SK-N-SH (cell line): ENCODE results near the gene TMEM212. TPM values are rescaled to one million over a fixed set of nuclear protein-coding genes. Genes with fewer than 3 reads are reported as not detected.

Source experiments
- CTCF ChIA-PET: fragments of 300-600, 350-600 bp; formaldehyde crosslinking; extraction: SDS; loops from one replicate; lab custom pipeline; 2021; lab: Yijun Ruan, JAX
- POLR2A ChIA-PET: fragments of 350-600 bp; sonication (Branson Sonifier 250); formaldehyde crosslinking; extraction: SDS; loops from one replicate; lab custom pipeline; 2020; ENCODE audit warnings: antibody characterized with exemption, inconsistent platforms; lab: Yijun Ruan, JAX
- DNase-seq: peaks from one replicate; pipeline ENCODE4 v3.0.0; 2012
- H2AFZ ChIP-seq: fragments of 200-600 bp; sonication (generic); 2 replicates; pipeline ENCODE4 v1.8.1; 2016; ENCODE audit warnings: antibody characterized with exemption, mild to moderate bottlenecking, low read depth
- H3F3A ChIP-seq: fragments of 200-600 bp; sonication (generic); replicated peaks from 2 replicates; pipeline ENCODE3; 2016; ENCODE audit warnings: antibody characterized with exemption, mild to moderate bottlenecking; ENCODE audit not compliant: insufficient read depth
- H3K27ac ChIP-seq, 2 experiments: fragments of 200-500 bp in 1 of 2; fragments of 200-600 bp in 1 of 2; sonication (Bioruptor generic) in 1 of 2; sonication (generic), shearing (Covaris generic) in 1 of 2; 2 replicates each; pipeline versions ENCODE4 v1.5.1 to v1.6.1; 2014 to 2016; ENCODE audit warnings: low read depth in 2 of 2, inconsistent platforms in 1 of 2, low read length in 1 of 2, mild to moderate bottlenecking in 1 of 2, mixed read lengths in 1 of 2
- H3K27me3 ChIP-seq: fragments of 200-600 bp; sonication (generic), shearing (Covaris generic); 2 replicates; pipeline ENCODE4 v1.6.1; 2016; ENCODE audit warnings: mixed run types; ENCODE audit not compliant: insufficient read depth
- H3K36me3 ChIP-seq, 2 experiments: fragments of 200-500 bp in 1 of 2; fragments of 200-600 bp in 1 of 2; sonication (Bioruptor generic) in 1 of 2; sonication (generic) in 1 of 2; replicated peaks in 1 of 2; 2 replicates each; pipeline versions ENCODE3 to v1.5.1; 2014 to 2016; ENCODE audit warnings: low read length in 1 of 2, mild to moderate bottlenecking in 1 of 2; ENCODE audit not compliant: insufficient read depth in 2 of 2, control insufficient read depth in 1 of 2
- H3K4me1 ChIP-seq, 2 experiments: fragments of 200-500 bp in 1 of 2; fragments of 200-600 bp in 1 of 2; sonication (Bioruptor generic) in 1 of 2; sonication (generic), shearing (Covaris generic) in 1 of 2; 2 replicates each; pipeline versions ENCODE4 v1.5.1 to v1.6.1; 2014 to 2016; ENCODE audit warnings: low read depth in 1 of 2, low read length in 1 of 2, mixed run types in 1 of 2; ENCODE audit not compliant: insufficient read depth in 2 of 2, control insufficient read depth in 1 of 2
- H3K4me2 ChIP-seq: fragments of 200-600 bp; sonication (generic), shearing (Covaris generic); 2 replicates; pipeline ENCODE4 v1.6.1; 2017; ENCODE audit warnings: mixed run types
- H3K4me3 ChIP-seq, 2 experiments: fragments of 200-500 bp in 1 of 2; fragments of 200-600 bp in 1 of 2; sonication (Bioruptor generic) in 1 of 2; sonication (generic), shearing (Covaris generic) in 1 of 2; 2 replicates each; pipeline versions ENCODE4 v1.5.1 to v1.8.1; 2014 to 2016; ENCODE audit warnings: low read depth in 2 of 2, inconsistent platforms in 1 of 2, low read length in 1 of 2, mild to moderate bottlenecking in 1 of 2, mixed read lengths in 1 of 2, moderate library complexity in 1 of 2
- H3K79me2 ChIP-seq: fragments of 200-600 bp; sonication (generic); 2 replicates; pipeline ENCODE4 v1.8.1; 2017; ENCODE audit warnings: mild to moderate bottlenecking; ENCODE audit not compliant: insufficient read depth
- H3K9ac ChIP-seq: fragments of 200-600 bp; sonication (generic); 2 replicates; pipeline ENCODE4 v1.6.1; 2017; ENCODE audit warnings: mixed run types
- H3K9me2 ChIP-seq: fragments of 200-600 bp; sonication (generic); 2 replicates; pipeline ENCODE4 v1.6.1; 2017; ENCODE audit warnings: mixed run types
- H3K9me3 ChIP-seq: fragments of 200-600 bp; sonication (generic); 2 replicates; pipeline ENCODE4 v1.6.1; 2017; ENCODE audit warnings: mixed run types, mild to moderate bottlenecking, moderate library complexity
- H4K20me1 ChIP-seq: fragments of 200-600 bp; sonication (generic); 2 replicates; pipeline ENCODE4 v1.6.1; 2017; ENCODE audit warnings: mild to moderate bottlenecking, mixed run types; ENCODE audit not compliant: insufficient read depth
- CHD2 ChIP-seq: fragments of 150-350 bp; IDR thresholded peaks from 2 replicates; pipeline ENCODE4 v1.6.1; 2018; ENCODE audit warnings: low read length; ENCODE audit not compliant: partially characterized antibody
- ELF1 ChIP-seq: IDR thresholded peaks from 2 replicates; pipeline ENCODE4 v1.4.0; 2012
- FOXJ3 ChIP-seq: sonication (generic); formaldehyde crosslinking; IDR thresholded peaks from 2 replicates; pipeline ENCODE4 v1.5.1; 2020; ENCODE audit warnings: mild to moderate bottlenecking, missing genetic modification reagents
- GABPA ChIP-seq: IDR thresholded peaks from 2 replicates; pipeline ENCODE4 v1.4.0; 2012; ENCODE audit warnings: low read depth, mild to moderate bottlenecking
- JUND ChIP-seq: IDR thresholded peaks from 2 replicates; pipeline ENCODE4 v1.4.0; 2012
- MXI1 ChIP-seq: IDR thresholded peaks from 2 replicates; pipeline ENCODE4 v1.6.1; 2012; ENCODE audit warnings: mild to moderate bottlenecking, low read depth, low read length, improper control_type of control experiment
- NFIC ChIP-seq: IDR thresholded peaks from 2 replicates; pipeline ENCODE4 v1.4.0; 2012; ENCODE audit warnings: borderline replicate concordance
- NRF1 ChIP-seq: IDR thresholded peaks from 2 replicates; pipeline ENCODE4 v1.6.1; 2012; ENCODE audit warnings: low read depth, mild to moderate bottlenecking, low read length
- POLR2AphosphoS5 ChIP-seq: IDR thresholded peaks from 2 replicates; pipeline ENCODE4 v1.6.1; 2012; ENCODE audit warnings: low read depth, low read length
- RAD21 ChIP-seq: IDR thresholded peaks from 2 replicates; pipeline ENCODE4 v1.6.1; 2012; ENCODE audit warnings: mild to moderate bottlenecking, low read length
- RCOR1 ChIP-seq: fragments of 150-350 bp; IDR thresholded peaks from 2 replicates; pipeline ENCODE4 v1.6.1; 2017; ENCODE audit warnings: antibody characterized with exemption, low read length
- RXRA ChIP-seq: IDR thresholded peaks from 2 replicates; pipeline ENCODE4 v1.4.0; 2012; ENCODE audit warnings: low read depth, mild to moderate bottlenecking, borderline replicate concordance
- TCF12 ChIP-seq: IDR thresholded peaks from 2 replicates; pipeline ENCODE4 v1.4.0; 2012
- WGBS: methylation state at CpG from one replicate; pipeline ENCODE4 v1.1.6; 2017; ENCODE audit warnings: low lambda C conversion rate; 5-methylcytosine and 5-hydroxymethylcytosine counted together
- polyA plus RNA-seq, 3 experiments: library from polyadenylated mRNA; depleted of rRNA; stranded (reverse); fragments of >200 nt; gene quantifications; 2 replicates each; pipeline ENCODE4 v1.2.3, GENCODE V29; 2012
- TF ChIP-seq, protein P1 (sequence below): IDR thresholded peaks from 2 replicates; pipeline ENCODE4 v1.6.1; 2012; ENCODE audit warnings: mild to moderate bottlenecking, low read depth, low read length, moderate library complexity
- TF ChIP-seq, protein P2 (sequence below): IDR thresholded peaks from 2 replicates; pipeline ENCODE4 v1.4.0; 2012; ENCODE audit warnings: low read depth
- TF ChIP-seq, protein P3 (sequence below): fragments of 200-600 bp; sonication (generic); IDR thresholded peaks from 2 replicates; pipeline ENCODE4 v1.6.1; 2017; ENCODE audit warnings: antibody characterized with exemption, mild to moderate bottlenecking, moderate library complexity
- TF ChIP-seq, protein P4 (sequence below): IDR thresholded peaks from 2 replicates; pipeline ENCODE4 v1.4.0; 2012; ENCODE audit warnings: low read depth, borderline replicate concordance

TMEM212 gene
- polyA plus RNA-seq, 1 of the 3 experiments (the other 2 are of a cell fraction) = not detected

DNA sequence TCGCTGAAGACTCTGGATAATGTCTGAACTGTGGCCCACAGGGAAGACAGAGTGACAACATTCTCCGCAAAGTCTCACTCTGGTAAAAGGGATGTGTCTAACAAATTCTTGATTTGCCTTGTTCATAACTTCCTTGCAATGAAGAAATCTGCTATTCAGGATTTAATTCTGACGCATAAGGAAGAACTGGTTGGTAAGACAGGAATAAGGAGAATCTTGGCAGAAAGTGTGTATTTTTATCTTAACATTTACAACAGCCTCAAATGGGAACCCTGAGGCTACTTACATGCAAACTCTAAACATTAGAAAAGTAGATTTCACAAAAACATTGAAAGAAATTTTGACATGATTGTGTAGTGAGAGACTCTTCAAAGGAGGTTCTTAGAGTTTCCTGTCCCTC lies 22.1 kb upstream of the TMEM212 start:
- no peaks in the 10 kb centered on the region for H3K27me3 ChIP-seq
- no peaks in the 10 kb centered on the region for H3F3A ChIP-seq
- no peaks in the 10 kb centered on the region for H3K4me1 ChIP-seq
- TF ChIP-seq NRF1 (no peak), CHD2 (no peak), RAD21 (no peak), MXI1 (no peak), RCOR1 (no peak), RXRA (no peak), POLR2AphosphoS5 (no peak), TCF12 (no peak), GABPA (no peak), JUND (no peak), FOXJ3 (CRISPR knock-in tag) (no peak), NFIC (no peak), ELF1 (no peak)
- TF ChIP-seq, protein P1, sequence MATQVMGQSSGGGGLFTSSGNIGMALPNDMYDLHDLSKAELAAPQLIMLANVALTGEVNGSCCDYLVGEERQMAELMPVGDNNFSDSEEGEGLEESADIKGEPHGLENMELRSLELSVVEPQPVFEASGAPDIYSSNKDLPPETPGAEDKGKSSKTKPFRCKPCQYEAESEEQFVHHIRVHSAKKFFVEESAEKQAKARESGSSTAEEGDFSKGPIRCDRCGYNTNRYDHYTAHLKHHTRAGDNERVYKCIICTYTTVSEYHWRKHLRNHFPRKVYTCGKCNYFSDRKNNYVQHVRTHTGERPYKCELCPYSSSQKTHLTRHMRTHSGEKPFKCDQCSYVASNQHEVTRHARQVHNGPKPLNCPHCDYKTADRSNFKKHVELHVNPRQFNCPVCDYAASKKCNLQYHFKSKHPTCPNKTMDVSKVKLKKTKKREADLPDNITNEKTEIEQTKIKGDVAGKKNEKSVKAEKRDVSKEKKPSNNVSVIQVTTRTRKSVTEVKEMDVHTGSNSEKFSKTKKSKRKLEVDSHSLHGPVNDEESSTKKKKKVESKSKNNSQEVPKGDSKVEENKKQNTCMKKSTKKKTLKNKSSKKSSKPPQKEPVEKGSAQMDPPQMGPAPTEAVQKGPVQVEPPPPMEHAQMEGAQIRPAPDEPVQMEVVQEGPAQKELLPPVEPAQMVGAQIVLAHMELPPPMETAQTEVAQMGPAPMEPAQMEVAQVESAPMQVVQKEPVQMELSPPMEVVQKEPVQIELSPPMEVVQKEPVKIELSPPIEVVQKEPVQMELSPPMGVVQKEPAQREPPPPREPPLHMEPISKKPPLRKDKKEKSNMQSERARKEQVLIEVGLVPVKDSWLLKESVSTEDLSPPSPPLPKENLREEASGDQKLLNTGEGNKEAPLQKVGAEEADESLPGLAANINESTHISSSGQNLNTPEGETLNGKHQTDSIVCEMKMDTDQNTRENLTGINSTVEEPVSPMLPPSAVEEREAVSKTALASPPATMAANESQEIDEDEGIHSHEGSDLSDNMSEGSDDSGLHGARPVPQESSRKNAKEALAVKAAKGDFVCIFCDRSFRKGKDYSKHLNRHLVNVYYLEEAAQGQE = no peak
- TF ChIP-seq, protein P2, sequence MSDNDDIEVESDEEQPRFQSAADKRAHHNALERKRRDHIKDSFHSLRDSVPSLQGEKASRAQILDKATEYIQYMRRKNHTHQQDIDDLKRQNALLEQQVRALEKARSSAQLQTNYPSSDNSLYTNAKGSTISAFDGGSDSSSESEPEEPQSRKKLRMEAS = no peak
- TF ChIP-seq, protein P3, sequence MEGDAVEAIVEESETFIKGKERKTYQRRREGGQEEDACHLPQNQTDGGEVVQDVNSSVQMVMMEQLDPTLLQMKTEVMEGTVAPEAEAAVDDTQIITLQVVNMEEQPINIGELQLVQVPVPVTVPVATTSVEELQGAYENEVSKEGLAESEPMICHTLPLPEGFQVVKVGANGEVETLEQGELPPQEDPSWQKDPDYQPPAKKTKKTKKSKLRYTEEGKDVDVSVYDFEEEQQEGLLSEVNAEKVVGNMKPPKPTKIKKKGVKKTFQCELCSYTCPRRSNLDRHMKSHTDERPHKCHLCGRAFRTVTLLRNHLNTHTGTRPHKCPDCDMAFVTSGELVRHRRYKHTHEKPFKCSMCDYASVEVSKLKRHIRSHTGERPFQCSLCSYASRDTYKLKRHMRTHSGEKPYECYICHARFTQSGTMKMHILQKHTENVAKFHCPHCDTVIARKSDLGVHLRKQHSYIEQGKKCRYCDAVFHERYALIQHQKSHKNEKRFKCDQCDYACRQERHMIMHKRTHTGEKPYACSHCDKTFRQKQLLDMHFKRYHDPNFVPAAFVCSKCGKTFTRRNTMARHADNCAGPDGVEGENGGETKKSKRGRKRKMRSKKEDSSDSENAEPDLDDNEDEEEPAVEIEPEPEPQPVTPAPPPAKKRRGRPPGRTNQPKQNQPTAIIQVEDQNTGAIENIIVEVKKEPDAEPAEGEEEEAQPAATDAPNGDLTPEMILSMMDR = no peak
- TF ChIP-seq, protein P4, sequence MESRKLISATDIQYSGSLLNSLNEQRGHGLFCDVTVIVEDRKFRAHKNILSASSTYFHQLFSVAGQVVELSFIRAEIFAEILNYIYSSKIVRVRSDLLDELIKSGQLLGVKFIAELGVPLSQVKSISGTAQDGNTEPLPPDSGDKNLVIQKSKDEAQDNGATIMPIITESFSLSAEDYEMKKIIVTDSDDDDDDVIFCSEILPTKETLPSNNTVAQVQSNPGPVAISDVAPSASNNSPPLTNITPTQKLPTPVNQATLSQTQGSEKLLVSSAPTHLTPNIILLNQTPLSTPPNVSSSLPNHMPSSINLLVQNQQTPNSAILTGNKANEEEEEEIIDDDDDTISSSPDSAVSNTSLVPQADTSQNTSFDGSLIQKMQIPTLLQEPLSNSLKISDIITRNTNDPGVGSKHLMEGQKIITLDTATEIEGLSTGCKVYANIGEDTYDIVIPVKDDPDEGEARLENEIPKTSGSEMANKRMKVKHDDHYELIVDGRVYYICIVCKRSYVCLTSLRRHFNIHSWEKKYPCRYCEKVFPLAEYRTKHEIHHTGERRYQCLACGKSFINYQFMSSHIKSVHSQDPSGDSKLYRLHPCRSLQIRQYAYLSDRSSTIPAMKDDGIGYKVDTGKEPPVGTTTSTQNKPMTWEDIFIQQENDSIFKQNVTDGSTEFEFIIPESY = no peak
- 92% methylated on average over 3 of the region's 3 CpGs for WGBS
- H3K9me3 ChIP-seq = no peaks in the 10 kb centered on the region; the same call in 1 of the 2 replicates
- H3K36me3 ChIP-seq = no peaks in the 10 kb centered on the region
- H3K27ac ChIP-seq = no peak overlapping the region
- DNase-seq = no peak
- no peaks in the 10 kb centered on the region for H4K20me1 ChIP-seq
- ChIA-PET CTCF (no interaction called here), POLR2A (no interaction called here)
- no peaks in the 10 kb centered on the region for H3K79me2 ChIP-seq
- H3K9me2 ChIP-seq = no peaks in the 10 kb centered on the region
- no peak overlapping the region for H2AFZ ChIP-seq
- no peak overlapping the region for H3K4me2 ChIP-seq
- H3K4me3 ChIP-seq = no peak overlapping the region
- H3K9ac ChIP-seq = no peak overlapping the region
